Natural killer cell treated with Interleukin-12 subunit alpha and Interleukin-12 subunit beta and Interleukin-15 and Interleukin-18, amount 100 ng/mL, for 72 hours (primary cell): Measurements from ENCODE around the gene MVK. TPM values are rescaled to one million over a fixed set of nuclear protein-coding genes. Genes with fewer than 3 reads are reported as not detected.

Experiments used
- ATAC-seq, 2 donors: fragments of 150-1000 bp; cut with Tn5 transposase in 1 of 2; sonication (Bioruptor Pico), chemical (Tn5 transposase) in 1 of 2; 2 replicates each; pipeline ENCODE4 v1.10.0; 2021
- DNase-seq: peaks from one replicate; pipeline ENCODE4 v3.0.0; 2022; ENCODE audit warnings: low spot score
- H3K27ac Mint-ChIP-seq, 2 donors: 1 replicate in 1 of 2; 2 replicates in 1 of 2; pipeline ENCODE4 v1.8.0; 2022; ENCODE audit warnings: mixed read lengths in 2 of 2, mild to moderate bottlenecking in 1 of 2, moderate library complexity in 1 of 2
- H3K27me3 Mint-ChIP-seq, 2 donors: 1 replicate in 1 of 2; 2 replicates in 1 of 2; pipeline ENCODE4 v1.8.0; 2022; ENCODE audit warnings: mixed read lengths in 2 of 2
- H3K36me3 Mint-ChIP-seq: one replicate; pipeline ENCODE4 v1.8.0; 2022; ENCODE audit warnings: mixed read lengths
- H3K4me1 Mint-ChIP-seq, 2 donors: 1 replicate in 1 of 2; 2 replicates in 1 of 2; pipeline ENCODE4 v1.8.0; 2022; ENCODE audit warnings: low read depth in 2 of 2, mixed read lengths in 2 of 2, mild to moderate bottlenecking in 1 of 2
- H3K4me3 Mint-ChIP-seq: one replicate; pipeline ENCODE4 v1.8.0; 2022; ENCODE audit warnings: mixed read lengths
- H3K9me3 Mint-ChIP-seq: 2 replicates; pipeline ENCODE4 v1.8.0; 2022; ENCODE audit warnings: mixed read lengths
- total RNA-seq, 2 donors: library from RNA; stranded (reverse); gene quantifications; one replicate each; pipeline ENCODE4 v1.2.3, GENCODE V29; 2022

The MVK gene
- total RNA-seq, 2 donors from 2014 or later, result 23.1 to 27.5 TPM

GRCh38 chr12:109580684-109581333 is 7.2 kb downstream of the MVK start:
- Mint-ChIP-seq H3K4me1 (peaks cover 0 to 2% of the 10 kb centered on the region in 2 donors), H3K4me3 (no peak overlapping the region), H3K27me3 (no peaks in the 10 kb centered on the region), H3K36me3 (no peaks in the 10 kb centered on the region), H3K9me3 (no peaks in the 10 kb centered on the region), H3K27ac (no peak overlapping the region)
- DNase-seq, result no peak
- ATAC-seq, result no peak

- Mint-ChIP-seq H3K36me3 (no peaks in the 10 kb centered on the region), H3K4me1 (peaks cover 0 to 2% of the 10 kb centered on the region in 2 donors), H3K4me3 (no peak overlapping the region), H3K27me3 (no peaks in the 10 kb centered on the region), H3K9me3 (no peaks in the 10 kb centered on the region), H3K27ac (no peak overlapping the region)
- ATAC-seq (no peak), DNase-seq (no peak)
Measured at GRCh38 chr12:109581334-109581691, 7.7 kb downstream of the MVK start.

- H3K4me1 Mint-ChIP-seq, result peaks cover 0 to 2% of the 10 kb centered on the region in 2 donors
- H3K27ac Mint-ChIP-seq, result no peak overlapping the region
- no peak for DNase-seq
- H3K9me3 Mint-ChIP-seq, result no peaks in the 10 kb centered on the region
- no peaks in the 10 kb centered on the region for H3K36me3 Mint-ChIP-seq
- ATAC-seq, result no peak
- H3K27me3 Mint-ChIP-seq, result no peaks in the 10 kb centered on the region
- H3K4me3 Mint-ChIP-seq, result no peak overlapping the region
Measured at GRCh38 chr12:109581856-109582255, 8.3 kb downstream of the MVK start.

- ATAC-seq, result no peak
- Mint-ChIP-seq H3K27me3 (no peaks in the 10 kb centered on the region), H3K9me3 (no peaks in the 10 kb centered on the region), H3K27ac (no peak overlapping the region), H3K4me1 (peaks cover 0 to 2% of the 10 kb centered on the region in 2 donors), H3K4me3 (no peak overlapping the region), H3K36me3 (no peaks in the 10 kb centered on the region)
- no peak for DNase-seq
Measured at GRCh38 chr12:109582636-109583035, 9.0 kb downstream of the MVK start.

GRCh38 chr12:109583733-109584132 is 10.1 kb downstream of the MVK start:
- H3K27me3 Mint-ChIP-seq, result no peaks in the 10 kb centered on the region
- H3K4me3 Mint-ChIP-seq, result no peak overlapping the region
- ATAC-seq, result no peak
- no peaks in the 10 kb centered on the region for H3K9me3 Mint-ChIP-seq
- no peak overlapping the region for H3K27ac Mint-ChIP-seq
- H3K36me3 Mint-ChIP-seq, result no peaks in the 10 kb centered on the region
- peaks cover 0 to 2% of the 10 kb centered on the region in 2 donors for H3K4me1 Mint-ChIP-seq
- no peak for DNase-seq

GRCh38 chr12:109586385-109587296 is 13.0 kb downstream of the MVK start:
- no peaks in the 10 kb centered on the region for H3K36me3 Mint-ChIP-seq
- no peaks in the 10 kb centered on the region for H3K27me3 Mint-ChIP-seq
- H3K9me3 Mint-ChIP-seq, result no peaks in the 10 kb centered on the region
- H3K4me1 Mint-ChIP-seq, result no peaks in the 10 kb centered on the region
- DNase-seq (no peak), ATAC-seq (no peak)
- H3K27ac Mint-ChIP-seq, result no peak overlapping the region
- H3K4me3 Mint-ChIP-seq, result no peak overlapping the region

GRCh38 chr12:109587921-109588320 is 14.3 kb downstream of the MVK start:
- H3K27me3 Mint-ChIP-seq, result no peaks in the 10 kb centered on the region
- no peaks in the 10 kb centered on the region for H3K36me3 Mint-ChIP-seq
- H3K9me3 Mint-ChIP-seq, result no peaks in the 10 kb centered on the region
- H3K4me3 Mint-ChIP-seq, result no peak overlapping the region
- no peak for ATAC-seq
- DNase-seq, result no peak
- H3K27ac Mint-ChIP-seq, result no peak overlapping the region
- no peaks in the 10 kb centered on the region for H3K4me1 Mint-ChIP-seq

GRCh38 chr12:109588461-109589239 is 15.1 kb downstream of the MVK start:
- DNase-seq (no peak), ATAC-seq (no peak)
- H3K9me3 Mint-ChIP-seq, result no peaks in the 10 kb centered on the region
- no peaks in the 10 kb centered on the region for H3K27me3 Mint-ChIP-seq
- no peak overlapping the region for H3K4me3 Mint-ChIP-seq
- H3K4me1 Mint-ChIP-seq, result no peaks in the 10 kb centered on the region
- H3K27ac Mint-ChIP-seq, result no peak overlapping the region
- no peaks in the 10 kb centered on the region for H3K36me3 Mint-ChIP-seq

GRCh38 chr12:109589240-109589590 is 15.6 kb downstream of the MVK start:
- no peaks in the 10 kb centered on the region for H3K36me3 Mint-ChIP-seq
- no peak overlapping the region for H3K4me3 Mint-ChIP-seq
- no peaks in the 10 kb centered on the region for H3K27me3 Mint-ChIP-seq
- DNase-seq (no peak), ATAC-seq (no peak)
- H3K4me1 Mint-ChIP-seq, result no peaks in the 10 kb centered on the region
- H3K9me3 Mint-ChIP-seq, result no peaks in the 10 kb centered on the region
- H3K27ac Mint-ChIP-seq, result no peak overlapping the region

GRCh38 chr12:109589691-109590245 is 16.2 kb downstream of the MVK start:
- Mint-ChIP-seq H3K36me3 (no peaks in the 10 kb centered on the region), H3K27me3 (no peaks in the 10 kb centered on the region)

GRCh38 chr12:109590566-109590965 is 17.0 kb downstream of the MVK start:
- H3K27ac Mint-ChIP-seq, result no peak overlapping the region
- no peaks in the 10 kb centered on the region for H3K36me3 Mint-ChIP-seq

More at GRCh38 chr12:109589691-109590245, 16.2 kb downstream of the MVK start:
- DNase-seq (no peak), ATAC-seq (peak in 1 of 2 donors; percentile 7)
- peaks cover 4 to 5% of the 10 kb centered on the region in 2 donors for H3K4me1 Mint-ChIP-seq
- no peak overlapping the region for H3K27ac Mint-ChIP-seq
- no peaks in the 10 kb centered on the region for H3K9me3 Mint-ChIP-seq
- no peak overlapping the region for H3K4me3 Mint-ChIP-seq

GRCh38 chr12:109591041-109591440 is 17.4 kb downstream of the MVK start:
- Mint-ChIP-seq H3K27ac (no peak overlapping the region), H3K27me3 (no peaks in the 10 kb centered on the region), H3K36me3 (no peaks in the 10 kb centered on the region), H3K9me3 (no peaks in the 10 kb centered on the region), H3K4me3 (no peak overlapping the region), H3K4me1 (peaks cover 11% of the 10 kb centered on the region in 2 donors)
- DNase-seq (no peak), ATAC-seq (no peak)

More at GRCh38 chr12:109590566-109590965, 17.0 kb downstream of the MVK start:
- H3K9me3 Mint-ChIP-seq, result no peaks in the 10 kb centered on the region
- H3K4me1 Mint-ChIP-seq, result peaks cover 7 to 8% of the 10 kb centered on the region in 2 donors
- ATAC-seq (no peak), DNase-seq (no peak)
- H3K4me3 Mint-ChIP-seq, result no peak overlapping the region
- H3K27me3 Mint-ChIP-seq, result no peaks in the 10 kb centered on the region

- H3K27me3 Mint-ChIP-seq, result no peaks in the 10 kb centered on the region
- ATAC-seq (no peak), DNase-seq (no peak)
- peaks cover 11% of the 10 kb centered on the region in 2 donors for H3K4me1 Mint-ChIP-seq
- no peaks in the 10 kb centered on the region for H3K36me3 Mint-ChIP-seq
- no peaks in the 10 kb centered on the region for H3K9me3 Mint-ChIP-seq
- no peak overlapping the region for H3K4me3 Mint-ChIP-seq
- H3K27ac Mint-ChIP-seq, result no peak overlapping the region
Measured at GRCh38 chr12:109592195-109592904, 18.8 kb downstream of the MVK start.
